ENCODE results near the gene HDHD3.

DNA sequence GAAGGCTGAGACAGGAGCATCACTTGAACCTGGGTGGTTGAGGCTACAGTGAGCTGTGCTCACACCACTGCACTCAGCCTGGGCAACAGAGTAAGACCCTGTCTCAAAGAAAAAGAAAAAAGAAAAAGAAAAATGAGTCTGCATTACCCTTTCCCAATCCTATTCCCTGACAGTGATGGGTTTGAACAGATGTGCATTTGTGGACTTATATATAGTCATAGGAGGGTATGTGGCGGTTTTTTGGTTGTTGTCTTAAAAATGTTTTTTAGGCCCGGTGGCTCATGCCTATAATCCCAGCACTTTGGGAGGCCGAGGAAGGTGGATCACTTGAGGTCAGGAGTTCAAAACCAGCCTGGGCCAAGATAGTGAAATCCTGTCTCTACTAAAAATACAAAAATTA is 13.4 kb downstream of the HDHD3 start:
- TF ChIP-seq, protein P1, sequence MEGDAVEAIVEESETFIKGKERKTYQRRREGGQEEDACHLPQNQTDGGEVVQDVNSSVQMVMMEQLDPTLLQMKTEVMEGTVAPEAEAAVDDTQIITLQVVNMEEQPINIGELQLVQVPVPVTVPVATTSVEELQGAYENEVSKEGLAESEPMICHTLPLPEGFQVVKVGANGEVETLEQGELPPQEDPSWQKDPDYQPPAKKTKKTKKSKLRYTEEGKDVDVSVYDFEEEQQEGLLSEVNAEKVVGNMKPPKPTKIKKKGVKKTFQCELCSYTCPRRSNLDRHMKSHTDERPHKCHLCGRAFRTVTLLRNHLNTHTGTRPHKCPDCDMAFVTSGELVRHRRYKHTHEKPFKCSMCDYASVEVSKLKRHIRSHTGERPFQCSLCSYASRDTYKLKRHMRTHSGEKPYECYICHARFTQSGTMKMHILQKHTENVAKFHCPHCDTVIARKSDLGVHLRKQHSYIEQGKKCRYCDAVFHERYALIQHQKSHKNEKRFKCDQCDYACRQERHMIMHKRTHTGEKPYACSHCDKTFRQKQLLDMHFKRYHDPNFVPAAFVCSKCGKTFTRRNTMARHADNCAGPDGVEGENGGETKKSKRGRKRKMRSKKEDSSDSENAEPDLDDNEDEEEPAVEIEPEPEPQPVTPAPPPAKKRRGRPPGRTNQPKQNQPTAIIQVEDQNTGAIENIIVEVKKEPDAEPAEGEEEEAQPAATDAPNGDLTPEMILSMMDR (IDR thresholded peaks at IDR 0.05), result no peak
- TF ChIP-seq POLR2AphosphoS5 (IDR thresholded peaks at IDR 0.05), result no peak
- no peak for TF ChIP-seq POLR2A (IDR thresholded peaks at IDR 0.05)
- TF ChIP-seq EP300 (IDR thresholded peaks at IDR 0.05), result no peak
